GM12801 (cell line): ENCODE results near the gene UBAC2.

Experiments used
- TF ChIP-seq, protein P1 (sequence below): IDR thresholded peaks from one replicate; pipeline ENCODE4 v1.5.1; 2011; ENCODE audit warnings: control low read depth; ENCODE audit not compliant: insufficient read length; ENCODE audit errors: extremely low read depth

UBAC2 gene

DNA sequence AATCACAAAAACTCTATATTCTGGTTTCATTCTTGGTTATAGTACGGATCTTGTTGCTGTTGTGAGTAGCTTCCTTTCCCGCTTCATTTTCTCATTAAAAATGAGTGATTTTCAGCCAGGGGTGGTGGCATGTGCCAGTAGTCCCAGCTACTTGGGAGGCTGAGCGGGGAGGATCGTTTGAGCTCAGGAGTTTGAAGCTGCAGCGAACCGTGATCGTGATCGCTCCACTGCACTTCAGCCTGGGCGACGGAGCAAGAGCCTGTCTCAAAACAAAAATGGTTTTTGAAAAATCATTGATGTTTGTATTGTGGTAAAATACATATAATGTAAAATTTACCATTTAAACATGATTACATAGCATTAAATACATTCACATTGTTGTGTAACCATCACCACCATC lies 229.0 kb downstream of the UBAC2 start:
- TF ChIP-seq, protein P1, sequence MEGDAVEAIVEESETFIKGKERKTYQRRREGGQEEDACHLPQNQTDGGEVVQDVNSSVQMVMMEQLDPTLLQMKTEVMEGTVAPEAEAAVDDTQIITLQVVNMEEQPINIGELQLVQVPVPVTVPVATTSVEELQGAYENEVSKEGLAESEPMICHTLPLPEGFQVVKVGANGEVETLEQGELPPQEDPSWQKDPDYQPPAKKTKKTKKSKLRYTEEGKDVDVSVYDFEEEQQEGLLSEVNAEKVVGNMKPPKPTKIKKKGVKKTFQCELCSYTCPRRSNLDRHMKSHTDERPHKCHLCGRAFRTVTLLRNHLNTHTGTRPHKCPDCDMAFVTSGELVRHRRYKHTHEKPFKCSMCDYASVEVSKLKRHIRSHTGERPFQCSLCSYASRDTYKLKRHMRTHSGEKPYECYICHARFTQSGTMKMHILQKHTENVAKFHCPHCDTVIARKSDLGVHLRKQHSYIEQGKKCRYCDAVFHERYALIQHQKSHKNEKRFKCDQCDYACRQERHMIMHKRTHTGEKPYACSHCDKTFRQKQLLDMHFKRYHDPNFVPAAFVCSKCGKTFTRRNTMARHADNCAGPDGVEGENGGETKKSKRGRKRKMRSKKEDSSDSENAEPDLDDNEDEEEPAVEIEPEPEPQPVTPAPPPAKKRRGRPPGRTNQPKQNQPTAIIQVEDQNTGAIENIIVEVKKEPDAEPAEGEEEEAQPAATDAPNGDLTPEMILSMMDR: no peak

DNA sequence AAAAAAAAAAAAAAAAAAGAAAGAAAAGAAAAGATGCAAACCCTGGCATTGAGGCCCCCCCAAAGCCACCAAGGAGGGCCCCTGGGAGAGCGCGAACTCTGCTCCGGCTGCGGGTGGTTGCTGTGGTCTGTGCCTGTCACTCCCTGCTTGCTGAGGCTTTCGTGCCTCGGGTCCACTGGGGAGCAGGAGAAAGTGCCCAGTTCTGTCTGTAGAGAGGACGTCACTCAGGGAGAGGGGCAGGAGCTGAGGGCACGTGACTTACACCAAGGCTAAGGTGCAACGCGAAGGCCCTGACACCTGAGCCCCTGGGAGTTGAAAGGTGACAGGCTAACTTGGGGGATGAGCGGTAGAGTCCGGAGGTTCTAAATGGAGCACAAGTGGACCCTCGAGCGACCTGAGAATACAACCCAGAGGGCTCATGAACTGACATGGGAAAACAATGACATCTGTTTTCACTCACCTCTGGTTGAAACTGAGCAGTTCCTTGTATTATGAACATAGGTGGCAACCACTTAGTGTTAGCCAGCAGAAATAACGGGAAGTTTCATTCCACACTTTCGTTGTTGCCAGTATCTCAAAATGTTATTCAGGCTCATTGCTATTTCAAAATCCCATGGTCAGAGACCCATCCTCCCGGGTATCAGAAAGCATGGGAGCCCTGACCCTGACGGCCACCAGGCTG lies 231.4 kb downstream of the UBAC2 start:
- TF ChIP-seq, protein P1: no peak

GRCh38 chr13:99432609-99433542 lies 232.2 kb downstream of the UBAC2 start:
- TF ChIP-seq, protein P1: no peak

- TF ChIP-seq, protein P1: no peak
These were observed 233.0 kb downstream of the UBAC2 start for GRCh38 chr13:99433543-99434075.

GRCh38 chr13:99434258-99434788 lies 233.7 kb downstream of the UBAC2 start:
- TF ChIP-seq, protein P1: no peak

DNA sequence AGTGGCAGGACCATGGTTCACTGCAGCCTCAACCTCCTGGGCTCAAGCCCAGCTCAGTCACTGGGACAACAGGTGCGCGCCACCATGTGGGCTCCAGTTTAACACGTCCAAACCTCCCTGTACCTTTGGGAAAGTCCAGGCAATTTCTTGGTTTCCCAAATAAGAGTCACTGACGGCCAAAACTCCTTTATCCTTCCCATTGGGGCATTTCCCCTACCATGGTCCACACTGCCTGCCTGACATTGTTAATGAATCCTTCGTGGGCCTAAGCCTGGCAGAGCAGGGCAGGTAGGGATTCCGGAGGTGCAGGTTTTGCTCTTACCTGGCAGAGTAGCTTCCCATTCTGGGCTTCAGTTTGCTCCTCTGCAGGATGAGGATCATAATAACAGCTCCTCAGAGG lies 234.5 kb downstream of the UBAC2 start:
- TF ChIP-seq, protein P1: no peak

- TF ChIP-seq, protein P1: no peak
These were observed 235.3 kb downstream of the UBAC2 start for GRCh38 chr13:99435998-99436397.
